ENCODE data around the gene CDK2. TPM values are rescaled to one million over a fixed set of nuclear protein-coding genes. Genes with fewer than 3 reads are reported as not detected.

The CDK2 gene
- total and polyA plus RNA-seq, 9 of the 15 experiments (the other 6 are each of a cell fraction or from before 2014, with no cell fraction given): 17.4 to 213 (median 109) TPM

DNA sequence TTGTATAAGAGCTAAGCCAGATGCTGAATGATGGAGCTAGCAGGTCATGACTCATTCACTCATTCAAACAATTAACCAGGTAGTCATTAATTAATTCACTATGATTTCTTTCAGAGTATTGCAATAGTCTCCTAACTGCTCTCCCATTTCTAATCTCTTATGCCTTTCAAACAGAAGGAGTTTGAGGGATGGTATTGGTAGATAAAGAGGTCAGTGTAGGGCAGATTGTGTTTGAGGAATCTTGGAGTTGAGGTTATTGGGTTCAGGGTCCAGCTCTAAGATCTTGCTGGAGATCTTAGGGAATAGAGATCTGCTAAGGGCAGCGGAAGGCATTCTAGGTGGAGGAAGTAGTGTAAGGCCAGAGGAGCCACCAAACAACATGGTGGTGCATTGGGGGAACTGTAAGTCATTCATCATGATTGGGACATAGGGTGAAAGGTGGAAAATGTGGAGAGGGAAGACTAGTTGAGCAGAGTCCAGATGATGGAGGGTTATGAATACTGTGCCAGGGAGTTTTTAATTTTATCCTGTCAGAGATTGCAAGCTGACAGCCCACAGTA is 24.0 kb upstream of the CDK2 start:
- Histone ChIP-seq H3K4me2 (ENCODE audit: insufficient read depth, low read length) (no peak overlapping the region), H2AFZ (ENCODE audit: low read depth, low read length) (no peak overlapping the region), H3K4me3 (no peak overlapping the region), H3K4me1 (replicated peaks in 1 of 2; ENCODE audit: control insufficient read depth in 2 of 2, insufficient read depth in 2 of 2, low read length in 2 of 2) (peaks cover 7 to 8% of the 10 kb centered on the region in 2 experiments; a peak in 3 of 5 replicates), H3K27ac (ENCODE audit: extremely low read depth, low read depth, low read length) (no peak overlapping the region), H4K20me1 (replicated peaks; ENCODE audit: control insufficient read depth, insufficient read depth, low read length) (no peaks in the 10 kb centered on the region), H3K9ac (ENCODE audit: insufficient read depth in 1 of 2, low read depth in 2 of 2, low read length in 2 of 2) (no peak overlapping the region), H3K36me3 (ENCODE audit: control insufficient read depth, insufficient read depth, low read length) (no peaks in the 10 kb centered on the region), H3K9me3 (replicated peaks; ENCODE audit: control insufficient read depth, insufficient read depth, low read depth, low read length) (no peaks in the 10 kb centered on the region), H3K27me3 (ENCODE audit: control insufficient read depth in 2 of 2, insufficient read depth in 2 of 2, low read length in 2 of 2) (no peaks in the 10 kb centered on the region; a peak in 1 of 5 replicates), H3K9me1 (ENCODE audit: control insufficient read depth, insufficient read depth, low read length) (no peaks in the 10 kb centered on the region), H3K79me2 (ENCODE audit: control insufficient read depth, insufficient read depth, low read length) (no peaks in the 10 kb centered on the region)
- ChIA-PET POLR2A (interaction anchor here (0.6 to 1.3 kb wide), 5 partner anchors 11 to 125 kb away, joined by 3 read pairs; partner anchors contain the start of genes ORMDL2, RAB5B and SARNP), CTCF (ENCODE audit: low intra/inter-chr PET ratio) (no interaction called here)
- intact Hi-C loops (cut with micrococcal nuclease) (no loop called here), in situ Hi-C loops (cut with MboI) (loop anchor here (5.0 kb wide), 1 partner anchor 205 kb away; no protein-coding TSS in a partner anchor)
- FAIRE-seq (no peak), ATAC-seq (no peak), DNase-seq (ENCODE audit: extremely low read depth in 1 of 4, low spot score in 3 of 4) (no peak)
- no TSS peak for BruUV-seq (replicated peaks)
- WGBS (ENCODE audit: insufficient coverage, low coverage, missing lambda C conversion rate): 13% methylated on average over 1 of the region's 1 CpG
- TF ChIP-seq CEBPB (tag; IDR thresholded peaks at IDR 0.05) (peak; percentile 18; the same call in 1 of the 2 replicates), ARHGAP35 (IDR thresholded peaks at IDR 0.05; ENCODE audit: partially characterized antibody) (no peak), EP300 (IDR thresholded peaks at IDR 0.05; ENCODE audit: low read length) (peak; percentile 69; the same call in 1 of the 2 replicates), CBX8 (IDR thresholded peaks at IDR 0.05; ENCODE audit: borderline replicate concordance, extremely low read depth, low read depth, low read length, poor library complexity, severe bottlenecking) (no peak), KDM1A (IDR thresholded peaks at IDR 0.05) (peak; percentile 39 to 65; a peak in 3 of 4 replicates), TCF3 (CRISPR knock-in tag; IDR thresholded peaks at IDR 0.05) (peak; percentile 46), TAL1 (IDR thresholded peaks at IDR 0.05) (peak; percentile 71), FOS (IDR thresholded peaks at IDR 0.05; ENCODE audit: extremely low read depth, insufficient read length) (no peak), OTX1 (CRISPR knock-in tag; IDR thresholded peaks at IDR 0.05) (peak; percentile 53; the same call in 1 of the 2 replicates), ZKSCAN1 (IDR thresholded peaks at IDR 0.05; ENCODE audit: low read depth, low read length) (no peak), GABPB1 (CRISPR knock-in tag; IDR thresholded peaks at IDR 0.05) (no peak), CBFA2T2 (conservative IDR thresholded peaks at IDR 0.05) (peak; percentile 28; the same call in 1 of the 2 replicates), TEAD4 (IDR thresholded peaks at IDR 0.05; ENCODE audit: low read length) (peak; percentile 43; the same call in 1 of the 2 replicates), TEAD4 (CRISPR knock-in tag; IDR thresholded peaks at IDR 0.05; ENCODE audit: borderline replicate concordance) (no peak), HNRNPH1 (optimal IDR thresholded peaks at IDR 0.05; ENCODE audit: low read depth, low read length) (no peak), RCOR1 (IDR thresholded peaks at IDR 0.05; ENCODE audit: borderline replicate concordance in 1 of 2, low read depth in 2 of 2, low read length in 2 of 2) (peak in 1 of 2 experiments; percentile 76; a peak in 2 of 4 replicates), CEBPG (CRISPR knock-in tag; IDR thresholded peaks at IDR 0.05) (peak; percentile 36; the same call in 1 of the 2 replicates), CEBPG (tag; conservative IDR thresholded peaks at IDR 0.05 in 1 of 2, IDR thresholded peaks at IDR 0.05 in 1 of 2) (no peak)
- TF ChIP-seq, protein P1, sequence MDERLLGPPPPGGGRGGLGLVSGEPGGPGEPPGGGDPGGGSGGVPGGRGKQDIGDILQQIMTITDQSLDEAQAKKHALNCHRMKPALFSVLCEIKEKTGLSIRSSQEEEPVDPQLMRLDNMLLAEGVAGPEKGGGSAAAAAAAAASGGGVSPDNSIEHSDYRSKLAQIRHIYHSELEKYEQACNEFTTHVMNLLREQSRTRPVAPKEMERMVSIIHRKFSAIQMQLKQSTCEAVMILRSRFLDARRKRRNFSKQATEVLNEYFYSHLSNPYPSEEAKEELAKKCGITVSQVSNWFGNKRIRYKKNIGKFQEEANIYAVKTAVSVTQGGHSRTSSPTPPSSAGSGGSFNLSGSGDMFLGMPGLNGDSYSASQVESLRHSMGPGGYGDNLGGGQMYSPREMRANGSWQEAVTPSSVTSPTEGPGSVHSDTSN (CRISPR knock-in tag; IDR thresholded peaks at IDR 0.05; ENCODE audit: low read depth): no peak
- TF ChIP-seq, protein P1 (tag; conservative IDR thresholded peaks at IDR 0.05; ENCODE audit: low read depth): peak; percentile 66
- TF ChIP-seq, protein P2, sequence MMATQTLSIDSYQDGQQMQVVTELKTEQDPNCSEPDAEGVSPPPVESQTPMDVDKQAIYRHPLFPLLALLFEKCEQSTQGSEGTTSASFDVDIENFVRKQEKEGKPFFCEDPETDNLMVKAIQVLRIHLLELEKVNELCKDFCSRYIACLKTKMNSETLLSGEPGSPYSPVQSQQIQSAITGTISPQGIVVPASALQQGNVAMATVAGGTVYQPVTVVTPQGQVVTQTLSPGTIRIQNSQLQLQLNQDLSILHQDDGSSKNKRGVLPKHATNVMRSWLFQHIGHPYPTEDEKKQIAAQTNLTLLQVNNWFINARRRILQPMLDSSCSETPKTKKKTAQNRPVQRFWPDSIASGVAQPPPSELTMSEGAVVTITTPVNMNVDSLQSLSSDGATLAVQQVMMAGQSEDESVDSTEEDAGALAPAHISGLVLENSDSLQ (IDR thresholded peaks at IDR 0.05): peak; percentile 50
